HFFc6 (cell line): ENCODE data around the gene RAD51D. TPM values are rescaled to one million over a fixed set of nuclear protein-coding genes. Genes with fewer than 3 reads are reported as not detected.

Experiments used
- DNase-seq: peaks from one replicate; pipeline ENCODE4 v3.0.0-alpha.2; 2018
- H3K27ac Mint-ChIP-seq: 2 replicates; pipeline ENCODE4 v1.8.0; 2020; ENCODE audit warnings: mild to moderate bottlenecking, mixed read lengths
- H3K27me3 Mint-ChIP-seq: 2 replicates; pipeline ENCODE4 v1.8.0; 2021; ENCODE audit warnings: mild to moderate bottlenecking, moderate library complexity, mixed read lengths; ENCODE audit not compliant: insufficient read depth
- H3K36me3 Mint-ChIP-seq: 2 replicates; pipeline ENCODE4 v1.8.0; 2021; ENCODE audit warnings: low read depth, mixed read lengths
- H3K4me1 Mint-ChIP-seq: 2 replicates; pipeline ENCODE4 v1.8.0; 2020; ENCODE audit warnings: low read depth, mixed read lengths
- H3K4me3 Mint-ChIP-seq: 2 replicates; pipeline ENCODE4 v1.8.0; 2020; ENCODE audit warnings: mild to moderate bottlenecking, moderate library complexity, mixed read lengths
- H3K9me3 Mint-ChIP-seq: 2 replicates; pipeline ENCODE4 v1.8.0; 2020; ENCODE audit warnings: mild to moderate bottlenecking, mixed read lengths
- CTCF ChIP-seq: fragments of 200-600 bp; sonication (generic); IDR thresholded peaks from 2 replicates; pipeline ENCODE4 v1.5.0; 2021; ENCODE audit warnings: antibody characterized with exemption, mild to moderate bottlenecking
- total RNA-seq, 6 experiments: library from RNA; stranded (reverse); fragmentation: NEBNext Ultra II Directional; extraction: Animal tissue kit (Norgen Biotek cat#: 25700); gene quantifications; 2 replicates in 1 of 6; 3 replicates in 5 of 6; pipeline ENCODE4 v1.2.3, GENCODE V29; 2021

The RAD51D gene
- total RNA-seq, 6 experiments from 2014 or later: 8.9 to 14.1 (median 12.7) TPM

DNA sequence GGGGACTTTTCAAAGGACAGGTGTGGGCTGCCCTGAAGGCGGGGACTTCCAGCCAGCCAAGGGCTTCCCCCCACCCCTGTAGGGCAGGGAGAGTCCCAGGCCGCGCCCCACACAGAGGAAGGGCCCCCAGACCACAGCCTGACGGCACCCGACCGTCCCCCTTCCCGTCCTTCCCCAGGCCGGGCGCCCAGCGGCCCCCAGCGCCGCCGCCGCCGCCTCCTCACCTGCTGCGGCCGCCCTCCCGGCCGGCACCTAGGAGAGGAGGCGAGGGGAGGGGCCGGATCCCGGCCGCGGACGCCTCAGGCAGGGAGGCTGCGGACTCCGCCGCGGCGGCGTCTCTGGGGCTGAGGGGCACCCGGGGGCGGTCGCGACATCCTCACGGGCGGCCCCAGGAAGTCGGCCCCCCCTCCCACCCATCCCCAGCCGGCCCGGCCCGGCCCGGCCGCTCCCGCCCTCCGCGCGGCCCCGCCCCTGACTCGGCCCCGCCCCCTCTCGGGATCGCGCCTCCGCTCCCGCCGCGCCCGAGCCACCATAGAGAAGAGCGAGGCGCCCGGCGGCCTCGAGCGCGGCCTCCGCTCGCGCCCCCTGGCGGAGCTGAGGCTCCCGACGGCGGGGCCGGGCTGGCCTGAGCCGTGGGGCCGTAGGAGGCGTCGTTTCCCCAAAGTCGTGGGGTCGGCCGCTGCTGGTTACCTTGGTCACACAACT is 30.6 kb downstream of the RAD51D start:
- Mint-ChIP-seq H3K9me3 (no peaks in the 10 kb centered on the region), H3K36me3 (no peaks in the 10 kb centered on the region), H3K27me3 (no peaks in the 10 kb centered on the region; the same call in none of the 2 replicates), H3K4me3 (peak overlapping the region; percentile 89), H3K4me1 (peaks cover 44% of the 10 kb centered on the region), H3K27ac (peak overlapping the region; percentile 91)
- DNase-seq: peak; percentile 57
- TF ChIP-seq CTCF: peak; percentile 91

DNA sequence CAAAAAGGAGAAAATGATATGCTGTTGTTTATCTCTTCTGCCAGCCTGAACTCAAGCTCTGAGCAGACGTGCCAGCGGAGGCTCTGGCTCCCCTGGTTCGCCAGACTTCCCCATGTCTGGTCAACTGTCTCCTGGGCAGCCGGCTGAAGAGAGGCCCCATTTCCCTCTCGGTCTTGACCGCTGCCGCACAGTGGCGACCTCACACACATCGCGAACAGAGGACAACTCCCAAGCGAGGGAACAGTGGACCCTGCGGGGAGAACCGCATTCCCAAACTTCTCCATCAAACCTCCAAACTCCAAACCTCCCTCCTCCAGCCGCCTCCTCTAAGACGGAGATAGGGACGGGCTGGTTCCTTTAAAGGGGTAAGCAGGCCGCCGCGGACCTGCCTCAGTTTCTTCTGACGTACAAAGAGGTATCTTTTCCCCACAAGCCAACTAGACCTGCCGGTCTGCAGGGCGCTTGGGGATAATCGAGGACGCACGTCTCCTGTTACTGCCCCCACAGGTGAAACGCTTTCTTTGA is 31.2 kb downstream of the RAD51D start:
- H3K27ac Mint-ChIP-seq: peak overlapping the region; percentile 91
- H3K4me1 Mint-ChIP-seq: peaks cover 46% of the 10 kb centered on the region
- no peaks in the 10 kb centered on the region; the same call in none of the 2 replicates for H3K27me3 Mint-ChIP-seq
- peak overlapping the region; percentile 89 for H3K4me3 Mint-ChIP-seq
- DNase-seq: peak; percentile 36
- no peaks in the 10 kb centered on the region for H3K9me3 Mint-ChIP-seq
- H3K36me3 Mint-ChIP-seq: no peaks in the 10 kb centered on the region
- no peak for TF ChIP-seq CTCF

- no peak for TF ChIP-seq CTCF
- peak overlapping the region; percentile 91 for H3K27ac Mint-ChIP-seq
- no peaks in the 10 kb centered on the region for H3K36me3 Mint-ChIP-seq
These were observed 31.8 kb downstream of the RAD51D start for GRCh38 chr17:35087731-35088355.

GRCh38 chr17:35086931-35087573 is 32.6 kb downstream of the RAD51D start:
- H3K9me3 Mint-ChIP-seq: no peaks in the 10 kb centered on the region
- peak overlapping the region; percentile 89 for H3K4me3 Mint-ChIP-seq
- H3K27ac Mint-ChIP-seq: peak overlapping the region; percentile 91; the same call in 1 of the 2 replicates
- DNase-seq: no peak
- H3K27me3 Mint-ChIP-seq: no peaks in the 10 kb centered on the region; the same call in none of the 2 replicates
- H3K4me1 Mint-ChIP-seq: peaks cover 60% of the 10 kb centered on the region
- H3K36me3 Mint-ChIP-seq: no peaks in the 10 kb centered on the region
- no peak for TF ChIP-seq CTCF

More at GRCh38 chr17:35087731-35088355, 31.8 kb downstream of the RAD51D start:
- Mint-ChIP-seq H3K4me1 (peaks cover 52% of the 10 kb centered on the region), H3K27me3 (no peaks in the 10 kb centered on the region; the same call in none of the 2 replicates), H3K4me3 (peak overlapping the region; percentile 89), H3K9me3 (no peaks in the 10 kb centered on the region)
- DNase-seq: peak; percentile 4

DNA sequence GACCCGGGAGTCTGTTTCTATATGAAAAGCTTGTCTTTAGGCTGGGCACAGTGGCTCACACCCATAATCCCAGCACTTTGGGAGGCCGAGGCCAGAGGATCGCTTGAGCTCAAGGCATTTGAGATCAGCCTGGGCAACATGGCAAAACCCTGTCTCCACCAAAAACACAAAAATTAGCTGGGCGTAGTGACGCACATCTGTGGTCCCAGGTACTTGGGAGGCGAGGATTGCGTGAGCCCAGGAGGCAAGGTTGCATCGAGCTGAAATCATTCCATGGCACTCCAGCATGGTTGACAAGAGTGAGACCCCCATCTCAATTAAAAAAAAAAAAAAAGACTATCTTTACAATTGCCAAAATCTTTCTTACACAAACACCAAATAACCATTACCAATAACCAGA is 33.5 kb downstream of the RAD51D start:
- H3K4me1 Mint-ChIP-seq: peaks cover 69% of the 10 kb centered on the region
- H3K36me3 Mint-ChIP-seq: no peaks in the 10 kb centered on the region
- TF ChIP-seq CTCF: no peak
- H3K9me3 Mint-ChIP-seq: no peaks in the 10 kb centered on the region
- DNase-seq: no peak
- H3K27me3 Mint-ChIP-seq: no peaks in the 10 kb centered on the region; the same call in none of the 2 replicates
- H3K4me3 Mint-ChIP-seq: no peak overlapping the region
- H3K27ac Mint-ChIP-seq: no peak overlapping the region; the same call in none of the 2 replicates
